BLaER1 (cell line): ENCODE results near the gene SLC15A5.

Source experiments
- H3K27ac ChIP-seq: shearing (Covaris generic); formaldehyde crosslinking; 2 replicates; pipeline ENCODE4 v1.8.1; 2022
- H3K27me3 ChIP-seq: shearing (Covaris generic); formaldehyde crosslinking; 2 replicates; pipeline ENCODE4 v1.8.1; 2022
- H3K36me3 ChIP-seq: shearing (Covaris generic); formaldehyde crosslinking; 2 replicates; pipeline ENCODE4 v1.8.1; 2022
- H3K4me1 ChIP-seq: shearing (Covaris generic); formaldehyde crosslinking; 2 replicates; pipeline ENCODE4 v1.8.1; 2022
- H3K4me2 ChIP-seq: shearing (Covaris generic); formaldehyde crosslinking; 2 replicates; pipeline ENCODE4 v1.8.1; 2022
- H3K4me3 ChIP-seq: shearing (Covaris generic); formaldehyde crosslinking; 2 replicates; pipeline ENCODE4 v1.8.1; 2022
- H3K9ac ChIP-seq: shearing (Covaris generic); formaldehyde crosslinking; 2 replicates; pipeline ENCODE4 v1.8.1; 2022
- H3K9me3 ChIP-seq: shearing (Covaris generic); formaldehyde crosslinking; 2 replicates; pipeline ENCODE4 v1.8.1; 2022
- H4K20me1 ChIP-seq: shearing (Covaris generic); formaldehyde crosslinking; 2 replicates; pipeline ENCODE4 v1.8.1; 2022
- Cebpa-rat ChIP-seq: shearing (Covaris generic); IDR thresholded peaks from 2 replicates; pipeline ENCODE4 v1.8.1; 2022

The SLC15A5 gene, protein sequence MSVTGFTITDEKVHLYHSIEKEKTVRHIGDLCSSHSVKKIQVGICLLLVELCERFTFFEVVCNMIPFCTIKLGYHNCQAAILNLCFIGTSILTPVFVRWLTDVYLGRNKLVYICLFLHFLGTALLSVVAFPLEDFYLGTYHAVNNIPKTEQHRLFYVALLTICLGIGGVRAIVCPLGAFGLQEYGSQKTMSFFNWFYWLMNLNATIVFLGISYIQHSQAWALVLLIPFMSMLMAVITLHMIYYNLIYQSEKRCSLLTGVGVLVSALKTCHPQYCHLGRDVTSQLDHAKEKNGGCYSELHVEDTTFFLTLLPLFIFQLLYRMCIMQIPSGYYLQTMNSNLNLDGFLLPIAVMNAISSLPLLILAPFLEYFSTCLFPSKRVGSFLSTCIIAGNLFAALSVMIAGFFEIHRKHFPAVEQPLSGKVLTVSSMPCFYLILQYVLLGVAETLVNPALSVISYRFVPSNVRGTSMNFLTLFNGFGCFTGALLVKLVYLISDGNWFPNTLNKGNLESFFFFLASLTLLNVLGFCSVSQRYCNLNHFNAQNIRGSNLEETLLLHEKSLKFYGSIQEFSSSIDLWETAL

DNA sequence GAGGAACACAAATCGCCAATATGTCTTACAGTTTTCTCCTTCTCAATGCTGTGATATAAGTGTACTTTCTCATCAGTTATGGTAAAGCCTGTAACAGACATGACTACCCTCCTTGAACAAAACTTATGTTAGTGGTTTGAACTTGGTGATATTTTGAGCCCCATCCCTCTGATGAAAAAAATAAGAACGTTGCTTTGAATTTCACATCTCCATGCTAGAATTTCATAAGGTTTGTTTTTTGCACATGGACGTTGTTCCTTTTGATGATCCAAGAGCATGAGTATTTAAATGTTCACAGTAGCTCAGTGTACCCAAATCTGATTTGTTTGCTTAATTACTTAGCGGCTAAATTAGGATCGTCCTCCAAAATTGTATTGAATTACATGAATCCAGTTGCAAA, at the start of gene SLC15A5:
TSS of gene SLC15A5 (minus strand) at position 101 of the 400 bp plus-strand sequence. CDS start at position 101, 0 bp downstream.
- H3K27ac ChIP-seq: no peak within 1 kb of the TSS
- no peak within 1 kb of the TSS for H3K4me2 ChIP-seq
- H3K36me3 ChIP-seq: no peaks in the 10 kb centered on the region
- no peaks in the 10 kb centered on the region for H3K9me3 ChIP-seq
- H4K20me1 ChIP-seq: no peaks in the 10 kb centered on the region
- no peak for TF ChIP-seq Cebpa-rat
- no peak within 1 kb of the TSS for H3K9ac ChIP-seq
- H3K4me1 ChIP-seq: no peaks in the 10 kb centered on the region
- H3K27me3 ChIP-seq: no peaks in the 10 kb centered on the region
- no peak within 1 kb of the TSS for H3K4me3 ChIP-seq

DNA sequence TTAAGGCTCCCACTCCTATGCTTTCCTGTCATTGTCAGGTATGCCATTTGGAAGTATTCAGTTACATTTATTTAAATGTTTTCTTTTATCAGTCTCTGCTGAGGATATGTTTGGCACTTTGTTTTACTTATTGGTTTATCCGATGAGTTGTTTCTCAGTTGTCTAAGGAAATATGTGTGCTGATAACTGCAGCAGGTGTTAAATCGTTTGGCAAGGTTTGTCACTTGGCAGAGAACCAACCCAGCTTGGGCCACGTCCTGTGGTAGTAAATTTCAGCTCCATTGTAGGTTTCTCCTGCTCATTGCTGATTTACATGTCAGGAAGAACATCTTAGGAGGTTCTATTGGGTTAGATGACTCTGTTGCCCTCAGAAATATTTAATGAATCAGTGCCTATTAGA, 47.9 kb upstream of the SLC15A5 start:
- H3K4me1 ChIP-seq: no peaks in the 10 kb centered on the region
- TF ChIP-seq Cebpa-rat: no peak
- H3K9ac ChIP-seq: no peak overlapping the region
- H3K4me3 ChIP-seq: no peak overlapping the region
- H4K20me1 ChIP-seq: no peaks in the 10 kb centered on the region
- H3K4me2 ChIP-seq: no peak overlapping the region
- H3K27ac ChIP-seq: no peak overlapping the region
- no peaks in the 10 kb centered on the region for H3K27me3 ChIP-seq
- H3K9me3 ChIP-seq: no peaks in the 10 kb centered on the region
- H3K36me3 ChIP-seq: no peaks in the 10 kb centered on the region

DNA sequence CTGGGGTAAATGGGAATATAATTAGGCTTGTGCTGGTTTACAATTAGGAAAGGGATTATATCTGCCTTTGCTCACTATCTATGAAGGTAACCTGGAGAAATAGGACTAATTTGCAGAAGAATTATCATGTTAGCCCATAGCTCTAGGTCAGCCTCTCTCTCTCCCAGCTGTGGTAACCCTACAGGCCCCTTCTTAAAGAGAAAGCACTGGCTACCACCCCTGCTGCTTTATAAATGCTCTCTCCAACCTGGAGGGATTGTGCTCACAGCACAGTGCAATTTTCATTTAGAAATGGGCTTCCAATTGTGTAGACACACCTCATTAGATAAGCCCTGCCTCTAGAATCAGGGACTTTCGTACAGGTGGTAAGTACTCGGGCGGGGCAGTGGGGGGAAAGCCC, 47.3 kb upstream of the SLC15A5 start:
- no peaks in the 10 kb centered on the region for H4K20me1 ChIP-seq
- TF ChIP-seq Cebpa-rat: no peak
- H3K4me1 ChIP-seq: no peaks in the 10 kb centered on the region
- H3K27ac ChIP-seq: no peak overlapping the region
- no peaks in the 10 kb centered on the region for H3K36me3 ChIP-seq
- no peak overlapping the region for H3K9ac ChIP-seq
- H3K4me2 ChIP-seq: no peak overlapping the region
- H3K4me3 ChIP-seq: no peak overlapping the region
- no peaks in the 10 kb centered on the region for H3K27me3 ChIP-seq
- no peaks in the 10 kb centered on the region for H3K9me3 ChIP-seq

DNA sequence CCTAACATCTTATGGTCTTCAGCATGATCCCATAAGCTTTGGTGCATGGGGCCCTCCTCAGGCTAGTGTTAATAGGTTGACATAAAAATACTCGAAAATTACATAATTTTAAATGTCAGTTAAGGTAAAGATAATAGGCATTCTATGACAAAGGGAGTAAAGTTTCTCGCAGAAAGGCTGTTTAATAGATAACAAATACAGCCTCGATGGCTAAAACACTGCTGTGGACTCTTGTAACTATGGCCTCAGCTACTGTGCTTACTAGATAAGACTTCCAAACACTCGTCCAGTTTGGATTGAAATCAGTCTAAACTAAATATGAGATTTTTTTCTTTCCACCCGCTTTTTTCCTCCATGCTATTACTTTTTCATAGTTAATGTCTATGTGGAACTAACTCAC, 46.8 kb upstream of the SLC15A5 start:
- H3K4me1 ChIP-seq: no peaks in the 10 kb centered on the region
- no peaks in the 10 kb centered on the region for H3K36me3 ChIP-seq
- no peaks in the 10 kb centered on the region for H3K9me3 ChIP-seq
- H3K27me3 ChIP-seq: no peaks in the 10 kb centered on the region
- H3K4me3 ChIP-seq: no peak overlapping the region
- no peaks in the 10 kb centered on the region for H4K20me1 ChIP-seq
- H3K27ac ChIP-seq: no peak overlapping the region
- H3K9ac ChIP-seq: no peak overlapping the region
- TF ChIP-seq Cebpa-rat: no peak
- H3K4me2 ChIP-seq: no peak overlapping the region

DNA sequence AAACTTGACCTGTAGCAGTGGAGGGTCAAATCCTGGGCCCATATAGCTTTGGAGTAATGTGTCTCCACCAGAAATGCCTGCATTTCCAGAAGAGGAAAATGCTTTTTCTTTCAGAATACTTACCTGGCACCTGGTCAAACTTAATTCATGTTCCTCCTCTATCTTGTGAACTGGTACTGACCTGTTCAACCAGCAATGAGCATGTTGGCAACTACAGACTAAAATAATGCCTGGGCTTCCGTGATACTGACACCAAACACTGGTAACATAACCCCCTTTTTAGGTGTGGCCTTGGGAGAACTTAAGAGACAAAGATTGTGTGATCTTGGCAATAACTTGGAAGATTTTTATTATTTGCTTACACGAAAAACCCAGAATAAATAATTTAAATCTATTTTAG, 46.2 kb upstream of the SLC15A5 start:
- Histone ChIP-seq H3K9ac (no peak overlapping the region), H3K9me3 (no peaks in the 10 kb centered on the region), H4K20me1 (no peaks in the 10 kb centered on the region), H3K4me2 (no peak overlapping the region), H3K27ac (no peak overlapping the region), H3K27me3 (no peaks in the 10 kb centered on the region), H3K4me3 (no peak overlapping the region), H3K36me3 (no peaks in the 10 kb centered on the region), H3K4me1 (no peaks in the 10 kb centered on the region)
- TF ChIP-seq Cebpa-rat: no peak

DNA sequence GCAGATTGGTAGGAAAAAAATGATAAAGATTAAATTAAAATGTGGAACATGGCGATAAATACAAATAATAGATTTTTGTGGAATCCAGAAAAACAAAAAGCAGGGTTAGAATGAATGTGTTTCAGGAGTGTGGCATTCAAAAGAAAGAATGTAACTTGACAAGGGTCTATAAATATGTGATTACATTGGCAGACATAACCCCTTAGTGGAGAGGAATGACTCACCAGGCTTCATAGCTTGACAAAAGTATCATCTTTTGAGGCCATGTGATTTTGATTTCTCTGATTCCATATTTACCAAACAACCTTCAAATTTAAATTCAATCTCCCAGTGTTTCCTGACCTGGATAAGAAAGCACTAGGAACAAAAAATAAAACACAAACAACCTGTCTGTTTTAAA, 45.5 kb upstream of the SLC15A5 start:
- no peak overlapping the region for H3K27ac ChIP-seq
- H3K4me1 ChIP-seq: no peaks in the 10 kb centered on the region
- no peak overlapping the region for H3K4me3 ChIP-seq
- H3K36me3 ChIP-seq: no peaks in the 10 kb centered on the region
- no peak overlapping the region for H3K9ac ChIP-seq
- no peak overlapping the region for H3K4me2 ChIP-seq
- no peak for TF ChIP-seq Cebpa-rat
- H4K20me1 ChIP-seq: no peaks in the 10 kb centered on the region
- no peaks in the 10 kb centered on the region for H3K27me3 ChIP-seq
- no peaks in the 10 kb centered on the region for H3K9me3 ChIP-seq

DNA sequence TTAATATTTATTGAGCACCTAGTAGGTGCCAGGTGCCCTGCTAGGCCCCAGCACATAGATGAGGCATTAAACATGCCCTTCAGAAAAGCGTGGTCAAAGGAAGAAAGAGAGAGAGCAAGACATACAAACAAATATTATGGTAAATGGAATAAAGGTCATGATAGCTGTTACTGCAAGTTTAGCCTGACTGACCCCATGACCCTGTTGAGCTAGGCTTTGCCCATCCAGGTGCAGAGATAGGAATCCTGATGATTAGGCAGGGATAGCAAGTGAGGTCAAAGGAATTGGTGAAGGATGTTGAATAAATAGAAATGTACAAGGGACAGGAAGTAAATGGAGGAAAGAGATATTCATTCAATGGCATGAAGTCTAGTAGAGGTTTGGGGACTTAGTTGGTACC, 33.4 kb upstream of the SLC15A5 start:
- Histone ChIP-seq H3K27ac (no peak overlapping the region), H3K4me2 (no peak overlapping the region), H3K4me3 (no peak overlapping the region), H3K9ac (no peak overlapping the region), H3K36me3 (no peaks in the 10 kb centered on the region), H3K4me1 (no peaks in the 10 kb centered on the region), H4K20me1 (no peaks in the 10 kb centered on the region), H3K27me3 (no peaks in the 10 kb centered on the region), H3K9me3 (peaks cover 11% of the 10 kb centered on the region; the same call in 1 of the 2 replicates)
- TF ChIP-seq Cebpa-rat: no peak

DNA sequence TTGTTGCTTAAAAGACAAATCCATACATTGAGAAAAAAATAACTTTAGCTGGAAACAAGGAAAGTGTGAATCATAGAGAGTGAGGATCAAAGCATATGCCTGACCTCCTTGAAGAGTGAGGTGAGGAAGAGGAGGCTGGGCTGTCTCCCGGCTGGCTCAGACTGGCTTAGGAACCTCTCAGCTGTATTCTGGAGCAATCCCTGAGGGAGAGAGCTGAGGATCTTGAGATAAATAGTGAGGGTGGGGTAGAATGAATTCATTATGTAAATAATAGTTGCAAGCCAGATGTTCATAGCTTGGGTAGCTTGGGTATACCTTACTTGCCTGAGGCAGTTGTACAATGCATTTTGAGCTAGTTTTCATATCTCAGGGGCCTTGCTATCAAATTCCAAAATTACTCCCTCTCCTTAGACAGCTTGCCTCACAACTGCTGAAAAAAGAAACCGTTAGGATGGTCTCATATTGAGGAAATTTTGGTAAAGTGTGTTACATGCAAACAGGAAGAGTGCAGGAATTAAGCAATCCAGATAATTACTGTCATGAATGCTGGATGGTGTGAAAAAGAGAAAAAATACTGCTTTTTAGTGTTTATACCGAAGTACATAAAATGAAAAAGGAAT, 30.5 kb upstream of the SLC15A5 start:
- Histone ChIP-seq H3K9ac (no peak overlapping the region), H4K20me1 (no peaks in the 10 kb centered on the region), H3K9me3 (peaks cover 11% of the 10 kb centered on the region; the same call in 1 of the 2 replicates), H3K4me2 (no peak overlapping the region), H3K27ac (no peak overlapping the region), H3K36me3 (no peaks in the 10 kb centered on the region), H3K4me1 (no peaks in the 10 kb centered on the region), H3K27me3 (no peaks in the 10 kb centered on the region), H3K4me3 (no peak overlapping the region)
- no peak for TF ChIP-seq Cebpa-rat

DNA sequence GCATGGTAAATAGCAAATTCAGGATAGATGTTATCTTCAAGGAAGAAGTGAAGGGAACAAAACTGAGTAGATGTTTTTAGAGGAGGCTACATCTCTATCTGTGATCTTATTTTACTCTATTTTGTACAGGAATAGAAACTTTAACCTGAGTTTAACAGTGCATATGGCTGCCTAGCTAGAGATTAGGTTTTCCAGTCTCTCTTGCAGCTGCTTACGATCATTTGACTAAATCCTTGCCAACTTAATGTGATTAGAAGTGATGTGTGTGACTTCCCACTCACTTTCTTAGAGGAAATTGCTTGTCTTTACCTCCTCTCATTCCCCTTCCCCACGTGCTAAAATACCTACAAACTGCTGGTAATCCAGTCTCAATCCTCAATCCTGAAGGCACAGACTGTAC, 26.5 kb upstream of the SLC15A5 start:
- Histone ChIP-seq H4K20me1 (no peaks in the 10 kb centered on the region), H3K4me3 (no peak overlapping the region), H3K9ac (no peak overlapping the region), H3K9me3 (peaks cover 3% of the 10 kb centered on the region; the same call in 1 of the 2 replicates), H3K27ac (no peak overlapping the region), H3K27me3 (no peaks in the 10 kb centered on the region), H3K4me1 (no peaks in the 10 kb centered on the region), H3K36me3 (no peaks in the 10 kb centered on the region), H3K4me2 (no peak overlapping the region)
- no peak for TF ChIP-seq Cebpa-rat

DNA sequence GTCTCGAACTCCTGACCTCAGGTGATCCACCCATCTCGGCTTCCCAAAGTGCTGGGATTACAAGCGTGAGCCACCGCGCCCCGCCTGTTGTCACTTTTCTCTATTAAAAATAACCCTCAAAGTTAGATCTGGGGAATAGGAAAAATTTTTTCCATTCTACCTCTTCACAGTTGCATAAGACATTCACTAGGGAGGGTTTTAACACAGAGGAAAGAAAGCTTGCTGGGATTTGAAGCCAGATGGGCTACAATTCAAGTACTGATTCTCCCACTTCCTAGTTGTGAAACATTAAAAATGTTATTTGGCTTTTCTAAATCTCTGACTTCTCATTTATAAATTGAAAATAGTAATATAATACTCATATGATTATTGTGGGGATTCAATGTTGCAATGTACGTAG, 23.3 kb upstream of the SLC15A5 start:
- no peaks in the 10 kb centered on the region for H3K9me3 ChIP-seq
- H3K4me2 ChIP-seq: no peak overlapping the region
- no peak overlapping the region for H3K27ac ChIP-seq
- H3K9ac ChIP-seq: no peak overlapping the region
- H3K27me3 ChIP-seq: no peaks in the 10 kb centered on the region
- no peaks in the 10 kb centered on the region for H3K4me1 ChIP-seq
- no peak for TF ChIP-seq Cebpa-rat
- H4K20me1 ChIP-seq: no peaks in the 10 kb centered on the region
- no peak overlapping the region for H3K4me3 ChIP-seq
- no peaks in the 10 kb centered on the region for H3K36me3 ChIP-seq
